ENCODE results near the gene SPNS1.

DNA sequence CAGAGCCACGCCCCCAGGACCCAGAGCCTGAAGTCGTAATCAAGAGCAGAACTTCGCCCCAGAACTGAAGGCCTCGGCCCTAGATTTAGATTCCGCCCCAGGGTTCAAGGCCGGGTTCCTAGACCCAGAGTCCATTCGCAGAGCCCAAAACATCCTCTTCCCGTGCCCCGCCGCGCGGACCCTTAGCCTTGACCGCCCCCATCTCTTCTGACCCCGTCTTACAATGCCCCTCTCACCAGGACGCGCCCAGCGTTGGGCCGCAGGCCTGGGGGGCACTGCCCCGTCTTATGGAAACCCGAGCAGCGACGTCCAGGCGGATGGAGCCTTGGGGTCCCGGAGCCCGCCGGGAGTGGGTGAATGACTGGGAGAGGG, 37.8 kb upstream of the SPNS1 start:
- TF ChIP-seq POLR2A (IDR thresholded peaks at IDR 0.05; ENCODE audit: low read length), result no peak
- no peak for TF ChIP-seq GATA1 (IDR thresholded peaks at IDR 0.05; ENCODE audit: low read depth, low read length)
